WTC11 (cell line): Measurements from ENCODE around the gene POLR3GL. TPM values are rescaled to one million over a fixed set of nuclear protein-coding genes. Genes with fewer than 3 reads are reported as not detected.
"Not testable (repeated sequence)": the region's sequence is repeated elsewhere in the genome, so short reads cannot be mapped to it uniquely, and the experiment has no call there.

Experiments used
- ATAC-seq: fragments of 200-7000 bp; cut with Tn5 transposase; 2 replicates; pipeline ENCODE4 v1.10.0; 2021; ENCODE audit warnings: mild to moderate bottlenecking, moderate library complexity
- CTCF ChIA-PET: fragments of 300-600 bp; sonication (Branson Sonifier 250); formaldehyde crosslinking; loops from one replicate; lab custom pipeline; 2021; ENCODE audit warnings: antibody characterized with exemption; lab: Charles Lee
- POLR2A ChIA-PET: fragments of 350-600 bp; sonication (Branson Sonifier 250); formaldehyde crosslinking; loops from one replicate; lab custom pipeline; 2021; ENCODE audit warnings: antibody characterized with exemption; lab: Charles Lee
- DNase-seq: peaks from one replicate; pipeline ENCODE4 v3.0.0; 2021; ENCODE audit warnings: low spot score
- H3K27ac Mint-ChIP-seq: 2 replicates; pipeline ENCODE4 v1.8.0; 2021; ENCODE audit warnings: mixed read lengths
- H3K27me3 Mint-ChIP-seq: 2 replicates; pipeline ENCODE4 v1.8.0; 2021; ENCODE audit warnings: low read depth, mild to moderate bottlenecking, moderate library complexity, mixed read lengths
- H3K36me3 Mint-ChIP-seq: 2 replicates; pipeline ENCODE4 v1.8.0; 2021; ENCODE audit warnings: mixed read lengths
- H3K4me1 Mint-ChIP-seq: 2 replicates; pipeline ENCODE4 v1.8.0; 2022; ENCODE audit warnings: mixed read lengths
- H3K4me3 Mint-ChIP-seq: 2 replicates; pipeline ENCODE4 v1.8.0; 2021; ENCODE audit warnings: mild to moderate bottlenecking, moderate library complexity, mixed read lengths
- H3K9me3 Mint-ChIP-seq: 2 replicates; pipeline ENCODE4 v1.8.0; 2021; ENCODE audit warnings: mixed read lengths
- CREM ChIP-seq: sonication (generic); formaldehyde crosslinking; IDR thresholded peaks from 2 replicates; pipeline ENCODE4 v1.8.1; 2022; ENCODE audit warnings: mild to moderate bottlenecking, missing genetic modification reagents, moderate library complexity
- ESRRA ChIP-seq: sonication (generic); formaldehyde crosslinking; IDR thresholded peaks from 2 replicates; pipeline ENCODE4 v1.8.1; 2022; ENCODE audit warnings: mild to moderate bottlenecking, missing genetic modification reagents, borderline replicate concordance
- ETV6 ChIP-seq: sonication (generic); formaldehyde crosslinking; IDR thresholded peaks from 2 replicates; pipeline ENCODE4 v1.8.1; 2022; ENCODE audit warnings: mild to moderate bottlenecking, missing genetic modification reagents
- IRF2 ChIP-seq: sonication (generic); formaldehyde crosslinking; IDR thresholded peaks from 2 replicates; pipeline ENCODE4 v1.8.0; 2022; ENCODE audit warnings: low read depth, missing genetic modification reagents, borderline replicate concordance
- JAZF1 ChIP-seq: fragments of 250-450 bp; sonication (Bioruptor Pico); IDR thresholded peaks from 2 replicates; pipeline ENCODE4 v1.9.0; 2021; ENCODE audit warnings: moderate library complexity, mild to moderate bottlenecking, inconsistent platforms
- NR1H2 ChIP-seq: sonication (generic); formaldehyde crosslinking; IDR thresholded peaks from 2 replicates; pipeline ENCODE4 v1.9.0; 2021; ENCODE audit warnings: mild to moderate bottlenecking, moderate library complexity, missing genetic modification reagents
- RORB ChIP-seq: fragments of 250-450 bp; sonication (Bioruptor Pico); IDR thresholded peaks from 2 replicates; pipeline ENCODE4 v1.9.0; 2021; ENCODE audit warnings: mild to moderate bottlenecking
- SOX15 ChIP-seq: fragments of 250-450 bp; sonication (Bioruptor Pico); IDR thresholded peaks from 2 replicates; pipeline ENCODE4 v1.9.0; 2021; ENCODE audit warnings: mild to moderate bottlenecking
- TEAD1 ChIP-seq: sonication (generic); formaldehyde crosslinking; IDR thresholded peaks from 2 replicates; pipeline ENCODE4 v1.8.0; 2022; ENCODE audit warnings: mild to moderate bottlenecking, missing genetic modification reagents
- USF2 ChIP-seq: sonication (generic); formaldehyde crosslinking; IDR thresholded peaks from 2 replicates; pipeline ENCODE4 v1.8.1; 2023; ENCODE audit warnings: mild to moderate bottlenecking, missing genetic modification reagents, moderate library complexity
- ZNF416 ChIP-seq: fragments of 250-450 bp; sonication (Bioruptor Pico); IDR thresholded peaks from 2 replicates; pipeline ENCODE4 v1.9.0; 2021; ENCODE audit warnings: mild to moderate bottlenecking, inconsistent platforms
- ZNF532 ChIP-seq: fragments of 250-450 bp; sonication (Bioruptor Pico); IDR thresholded peaks from 2 replicates; pipeline ENCODE4 v1.9.0; 2021; ENCODE audit warnings: mild to moderate bottlenecking, borderline replicate concordance
- ZNF671 ChIP-seq: fragments of 250-450 bp; sonication (Bioruptor Pico); IDR thresholded peaks from 2 replicates; pipeline ENCODE4 v1.8.0; 2021; ENCODE audit warnings: mild to moderate bottlenecking
- ZSCAN18 ChIP-seq: fragments of 250-450 bp; sonication (Bioruptor Pico); IDR thresholded peaks from 2 replicates; pipeline ENCODE4 v2.1.2; 2022; ENCODE audit warnings: mild to moderate bottlenecking, moderate library complexity
- total RNA-seq: library from RNA; stranded (reverse); gene quantifications from 3 replicates; pipeline ENCODE4 v1.2.3, GENCODE V29; 2021
- TF ChIP-seq, protein P1 (sequence below): sonication (generic); formaldehyde crosslinking; IDR thresholded peaks from 2 replicates; pipeline ENCODE4 v1.8.0; 2022; ENCODE audit warnings: mild to moderate bottlenecking, missing genetic modification reagents
- TF ChIP-seq, protein P2 (sequence below): sonication (generic); formaldehyde crosslinking; IDR thresholded peaks from 2 replicates; pipeline ENCODE4 v1.8.1; 2023; ENCODE audit warnings: mild to moderate bottlenecking, moderate library complexity, missing genetic modification reagents

POLR3GL gene
- total RNA-seq, 1 experiment from 2014 or later, result 3.8 TPM

DNA sequence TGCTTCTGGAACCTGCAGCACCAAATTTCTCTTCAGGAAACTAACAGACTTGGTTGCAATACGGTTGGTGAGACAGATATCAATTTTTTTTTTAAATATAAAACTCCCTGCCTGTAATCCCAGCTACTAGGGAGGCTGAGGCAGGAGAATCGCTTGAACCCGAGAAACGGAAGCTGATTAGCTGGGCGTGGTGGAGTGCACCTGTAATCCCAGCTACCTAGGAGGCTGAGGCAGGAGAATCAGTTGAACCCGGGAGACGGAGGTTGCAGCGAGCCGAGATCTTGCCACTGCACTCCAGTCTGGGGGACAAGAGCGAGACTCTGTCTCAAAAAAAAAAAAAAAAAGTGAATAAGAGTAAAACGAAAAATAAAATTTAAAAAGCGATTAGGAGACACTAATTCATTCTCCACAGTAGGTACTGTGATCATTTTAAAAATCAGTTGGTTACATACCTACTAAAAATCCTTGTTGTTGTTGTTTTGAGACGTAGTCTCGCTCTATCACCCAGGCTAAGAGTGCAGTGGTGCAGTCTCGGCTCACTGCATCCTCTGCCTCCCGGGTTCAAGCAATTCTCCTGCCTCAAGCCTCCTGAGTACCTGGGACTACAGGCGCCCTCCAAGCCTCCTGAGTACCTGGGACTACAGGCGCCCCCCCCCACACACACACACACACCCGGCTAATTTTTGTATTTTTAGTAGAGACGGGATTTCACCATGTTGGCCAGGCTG lies 36.4 kb upstream of the POLR3GL start (continued):
- no peak for TF ChIP-seq TEAD1 (CRISPR knock-in tag)
- TF ChIP-seq, all 79 proteins: peak for 0

- POLR2A ChIA-PET, H3K27me3 Mint-ChIP-seq, H3K9me3 Mint-ChIP-seq, H3K36me3 Mint-ChIP-seq, DNase-seq, ATAC-seq, CTCF ChIA-PET: not testable (repeated sequence)
- TF ChIP-seq USF2 (CRISPR knock-in tag), result 0 out of 2 replicates have a peak, but pooled peaks have one; percentile 30
- TF ChIP-seq, protein P1, sequence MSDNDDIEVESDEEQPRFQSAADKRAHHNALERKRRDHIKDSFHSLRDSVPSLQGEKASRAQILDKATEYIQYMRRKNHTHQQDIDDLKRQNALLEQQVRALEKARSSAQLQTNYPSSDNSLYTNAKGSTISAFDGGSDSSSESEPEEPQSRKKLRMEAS (CRISPR knock-in tag), result peak; percentile 62
- H3K27ac Mint-ChIP-seq, result peak overlapping the region; percentile 87
- peak overlapping the region; percentile 20; the same call in 1 of the 2 replicates for H3K4me3 Mint-ChIP-seq
- peaks cover 28% of the 10 kb centered on the region for H3K4me1 Mint-ChIP-seq
These were observed 31.9 kb upstream of the POLR3GL start for GRCh38 chr1:145932522-145933009.

DNA sequence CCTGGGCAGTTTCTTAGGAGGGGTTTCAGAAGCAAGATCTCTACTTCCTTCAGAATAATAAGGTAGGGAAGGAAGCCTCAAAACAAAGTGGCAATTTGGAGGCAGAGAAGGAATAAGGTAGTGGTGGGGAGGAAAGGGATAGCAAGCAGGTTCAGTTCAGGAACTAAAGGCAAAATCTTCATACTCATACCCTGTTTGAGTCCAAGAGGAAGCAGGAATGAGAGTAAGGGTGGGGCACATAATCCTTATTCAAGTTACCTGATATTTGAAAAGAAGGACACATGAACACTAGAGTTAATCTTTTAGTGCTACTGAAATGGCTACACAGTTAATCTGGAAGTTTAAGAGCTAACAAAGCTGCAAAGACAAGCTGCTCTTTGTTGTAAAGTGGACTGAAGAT lies 28.8 kb upstream of the POLR3GL start:
- no peak for DNase-seq
- H3K27me3 Mint-ChIP-seq, result no peaks in the 10 kb centered on the region; the same call in 1 of the 2 replicates
- TF ChIP-seq SOX15 (CRISPR knock-in tag), result no peak
- no peak for TF ChIP-seq RORB (CRISPR knock-in tag)
- no peak for TF ChIP-seq ZNF416 (CRISPR knock-in tag)
- no peak for TF ChIP-seq JAZF1
- no peak for TF ChIP-seq ZNF532 (CRISPR knock-in tag)
- no peak for TF ChIP-seq NR1H2 (CRISPR knock-in tag)
- TF ChIP-seq ETV6 (CRISPR knock-in tag), result no peak
- no peak for TF ChIP-seq ZNF671 (CRISPR knock-in tag)
- TF ChIP-seq, all 79 proteins: peak for 0
- peaks cover 23% of the 10 kb centered on the region for H3K4me1 Mint-ChIP-seq
- H3K4me3 Mint-ChIP-seq, result no peak overlapping the region
- POLR2A ChIA-PET, result interaction anchor here (1.8 kb wide), 1 partner anchor 9 kb away, joined by 7 read pairs; the partner anchor contains the start of gene RBM8A
- CTCF ChIA-PET, result interaction anchor here (0.5 to 2.1 kb wide), 2 partner anchors 30 to 44 kb away, joined by 3 to 5 read pairs; no protein-coding TSS in a partner anchor
- H3K36me3 Mint-ChIP-seq, result no peaks in the 10 kb centered on the region
- H3K27ac Mint-ChIP-seq, result no peak overlapping the region; the same call in 1 of the 2 replicates
- H3K9me3 Mint-ChIP-seq, result no peaks in the 10 kb centered on the region
- no peak for ATAC-seq

- Mint-ChIP-seq H3K4me3 (no peak overlapping the region), H3K9me3 (no peaks in the 10 kb centered on the region), H3K36me3 (no peaks in the 10 kb centered on the region), H3K4me1 (peaks cover 23% of the 10 kb centered on the region), H3K27me3 (no peaks in the 10 kb centered on the region; the same call in 1 of the 2 replicates), H3K27ac (no peak overlapping the region)
- ChIA-PET CTCF (interaction anchor here (0.5 to 2.1 kb wide), 3 partner anchors 30 to 91 kb away, joined by 3 to 5 read pairs (median 4); partner anchors contain the start of gene NUDT17), POLR2A (interaction anchor here (1.8 kb wide), 1 partner anchor 9 kb away, joined by 7 read pairs; the partner anchor contains the start of gene RBM8A)
- DNase-seq (no peak), ATAC-seq (peak; percentile 38)
- TF ChIP-seq ZSCAN18 (CRISPR knock-in tag), result no peak
- no peak for TF ChIP-seq ZNF671 (CRISPR knock-in tag)
- TF ChIP-seq, protein P2, sequence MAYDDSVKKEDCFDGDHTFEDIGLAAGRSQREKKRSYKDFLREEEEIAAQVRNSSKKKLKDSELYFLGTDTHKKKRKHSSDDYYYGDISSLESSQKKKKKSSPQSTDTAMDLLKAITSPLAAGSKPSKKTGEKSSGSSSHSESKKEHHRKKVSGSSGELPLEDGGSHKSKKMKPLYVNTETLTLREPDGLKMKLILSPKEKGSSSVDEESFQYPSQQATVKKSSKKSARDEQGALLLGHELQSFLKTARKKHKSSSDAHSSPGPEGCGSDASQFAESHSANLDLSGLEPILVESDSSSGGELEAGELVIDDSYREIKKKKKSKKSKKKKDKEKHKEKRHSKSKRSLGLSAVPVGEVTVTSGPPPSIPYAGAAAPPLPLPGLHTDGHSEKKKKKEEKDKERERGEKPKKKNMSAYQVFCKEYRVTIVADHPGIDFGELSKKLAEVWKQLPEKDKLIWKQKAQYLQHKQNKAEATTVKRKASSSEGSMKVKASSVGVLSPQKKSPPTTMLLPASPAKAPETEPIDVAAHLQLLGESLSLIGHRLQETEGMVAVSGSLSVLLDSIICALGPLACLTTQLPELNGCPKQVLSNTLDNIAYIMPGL (CRISPR knock-in tag), result no peak
- TF ChIP-seq CREM (CRISPR knock-in tag), result no peak
- TF ChIP-seq IRF2 (CRISPR knock-in tag), result no peak
- no peak for TF ChIP-seq ESRRA (CRISPR knock-in tag)
These were observed 28.2 kb upstream of the POLR3GL start for GRCh38 chr1:145936247-145936646.
